Kasumi-1 (cell line): Measurements from ENCODE around the gene GARIN3.
"Not testable (repeated sequence)": the region's sequence is repeated elsewhere in the genome, so short reads cannot be mapped to it uniquely, and the experiment has no call there.

Source experiments
- DNase-seq, 2 experiments: peaks; one replicate each; lab custom pipeline; 2025; lab: John Stamatoyannopoulos, UW

The GARIN3 gene

GRCh38 chr5:157166214-157167213 is at the start of gene GARIN3:
Gene GARIN3, minus strand, starts transcription at chr5:157166264. Its CDS starts 96 bp downstream, at chr5:157166168.
- no peak for DNase-seq

GRCh38 chr5:157215514-157216167 is 49.6 kb upstream of the GARIN3 start:
- DNase-seq, result no peak

GRCh38 chr5:157214861-157215513 is 48.9 kb upstream of the GARIN3 start:
- DNase-seq, result no peak

GRCh38 chr5:157214415-157214814 is 48.4 kb upstream of the GARIN3 start:
- DNase-seq, result no peak

GRCh38 chr5:157213527-157214243 is 47.6 kb upstream of the GARIN3 start:
- DNase-seq, result no peak

- DNase-seq, result no peak
Observed at GRCh38 chr5:157212307-157212706, 46.2 kb upstream of the GARIN3 start.

GRCh38 chr5:157210652-157211051 is 44.6 kb upstream of the GARIN3 start:
- DNase-seq, result not testable (repeated sequence)

- no peak for DNase-seq
Observed at GRCh38 chr5:157205708-157206107, 39.6 kb upstream of the GARIN3 start.

- DNase-seq, result peak; percentile 3 to 6
Observed at GRCh38 chr5:157204765-157205164, 38.7 kb upstream of the GARIN3 start.

- no peak for DNase-seq
Observed at GRCh38 chr5:157203417-157203816, 37.4 kb upstream of the GARIN3 start.

GRCh38 chr5:157201857-157202256 is 35.8 kb upstream of the GARIN3 start:
- DNase-seq, result no peak

GRCh38 chr5:157198277-157198986 is 32.4 kb upstream of the GARIN3 start:
- DNase-seq, result no peak

- DNase-seq, result no peak
Observed at GRCh38 chr5:157197086-157197485, 31.0 kb upstream of the GARIN3 start.

GRCh38 chr5:157196045-157196444 is 30.0 kb upstream of the GARIN3 start:
- DNase-seq, result no peak

GRCh38 chr5:157193699-157194424 is 27.8 kb upstream of the GARIN3 start:
- no peak for DNase-seq

GRCh38 chr5:157189223-157189622 is 23.2 kb upstream of the GARIN3 start:
- no peak for DNase-seq

GRCh38 chr5:157188270-157188669 is 22.2 kb upstream of the GARIN3 start:
- DNase-seq, result no peak

GRCh38 chr5:157187046-157187754 is 21.1 kb upstream of the GARIN3 start:
- no peak for DNase-seq

- DNase-seq, result no peak
Observed at GRCh38 chr5:157186309-157187045, 20.4 kb upstream of the GARIN3 start.
